Mucosa of descending colon (tissue), 3 donors: ENCODE results near the gene LARGE1. TPM values are rescaled to one million over a fixed set of nuclear protein-coding genes. Genes with fewer than 3 reads are reported as not detected.

Experiments used
- ATAC-seq: fragments of 200-7000 bp; cut with Tn5 transposase; one replicate; pipeline ENCODE4 v1.9.1; 2020; ENCODE audit warnings: mild to moderate bottlenecking, moderate library complexity
- DNase-seq, 3 donors: peaks; one replicate each; pipeline ENCODE4 v3.0.0-alpha.2; 2020
- H3K36me3 ChIP-seq: fragments of 200-600 bp; one replicate; pipeline ENCODE4 v1.8.0; 2021; ENCODE audit warnings: low read depth, mild to moderate bottlenecking
- H3K4me1 ChIP-seq: fragments of 200-600 bp; one replicate; pipeline ENCODE4 v1.8.0; 2021; ENCODE audit warnings: low read depth, mild to moderate bottlenecking
- H3K4me3 ChIP-seq: fragments of 200-600 bp; one replicate; pipeline ENCODE4 v1.8.0; 2021; ENCODE audit warnings: mild to moderate bottlenecking
- H3K9me3 ChIP-seq: fragments of 200-600 bp; one replicate; pipeline ENCODE4 v1.8.0; 2021; ENCODE audit warnings: mild to moderate bottlenecking
- intact Hi-C, 2 donors: fragments of 100-400 bp; cut with DNase I in 1 of 2; cut with micrococcal nuclease in 1 of 2; formaldehyde crosslinking; loops; one replicate each; pipeline versions ENCODE4 v1.11.0 to v1.11.1; 2022; cut with DNase I, micrococcal nuclease
- total RNA-seq, 3 donors: library from RNA; stranded (reverse); fragmentation: NEBNext Ultra II Directional in 2 of 3; extraction: Animal tissue kit (Norgen Biotek cat#: 25700) in 2 of 3; gene quantifications; one replicate each; pipeline versions ENCODE4 v1.2.1 to v1.2.4, GENCODE V29; 2021 to 2023
- TF ChIP-seq, protein P1 (sequence below): fragments of 200-600 bp; IDR thresholded peaks from one replicate; pipeline ENCODE4 v1.8.0; 2022; ENCODE audit warnings: antibody characterized with exemption, mild to moderate bottlenecking
- donor health status: DM: no; HTN: no; CAD: no; lungs with moderate emphysema.
- donor health status: DM: no; HTN: no; CAD: no.
- donor health status: DM: no; HTN: yes; CAD: no.

Gene LARGE1
- total RNA-seq, 3 donors from 2014 or later: 29.3 to 93.8 (median 67.7) TPM

GRCh38 chr22:33825761-33826160 is 94.5 kb downstream of the LARGE1 start:
- Histone ChIP-seq H3K9me3 (no peaks in the 10 kb centered on the region), H3K36me3 (no peaks in the 10 kb centered on the region), H3K4me3 (no peak overlapping the region), H3K4me1 (no peaks in the 10 kb centered on the region)
- TF ChIP-seq, protein P1, sequence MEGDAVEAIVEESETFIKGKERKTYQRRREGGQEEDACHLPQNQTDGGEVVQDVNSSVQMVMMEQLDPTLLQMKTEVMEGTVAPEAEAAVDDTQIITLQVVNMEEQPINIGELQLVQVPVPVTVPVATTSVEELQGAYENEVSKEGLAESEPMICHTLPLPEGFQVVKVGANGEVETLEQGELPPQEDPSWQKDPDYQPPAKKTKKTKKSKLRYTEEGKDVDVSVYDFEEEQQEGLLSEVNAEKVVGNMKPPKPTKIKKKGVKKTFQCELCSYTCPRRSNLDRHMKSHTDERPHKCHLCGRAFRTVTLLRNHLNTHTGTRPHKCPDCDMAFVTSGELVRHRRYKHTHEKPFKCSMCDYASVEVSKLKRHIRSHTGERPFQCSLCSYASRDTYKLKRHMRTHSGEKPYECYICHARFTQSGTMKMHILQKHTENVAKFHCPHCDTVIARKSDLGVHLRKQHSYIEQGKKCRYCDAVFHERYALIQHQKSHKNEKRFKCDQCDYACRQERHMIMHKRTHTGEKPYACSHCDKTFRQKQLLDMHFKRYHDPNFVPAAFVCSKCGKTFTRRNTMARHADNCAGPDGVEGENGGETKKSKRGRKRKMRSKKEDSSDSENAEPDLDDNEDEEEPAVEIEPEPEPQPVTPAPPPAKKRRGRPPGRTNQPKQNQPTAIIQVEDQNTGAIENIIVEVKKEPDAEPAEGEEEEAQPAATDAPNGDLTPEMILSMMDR: no peak
- intact Hi-C loops: no loop called here
- no peak for ATAC-seq
- no peak for DNase-seq

DNA sequence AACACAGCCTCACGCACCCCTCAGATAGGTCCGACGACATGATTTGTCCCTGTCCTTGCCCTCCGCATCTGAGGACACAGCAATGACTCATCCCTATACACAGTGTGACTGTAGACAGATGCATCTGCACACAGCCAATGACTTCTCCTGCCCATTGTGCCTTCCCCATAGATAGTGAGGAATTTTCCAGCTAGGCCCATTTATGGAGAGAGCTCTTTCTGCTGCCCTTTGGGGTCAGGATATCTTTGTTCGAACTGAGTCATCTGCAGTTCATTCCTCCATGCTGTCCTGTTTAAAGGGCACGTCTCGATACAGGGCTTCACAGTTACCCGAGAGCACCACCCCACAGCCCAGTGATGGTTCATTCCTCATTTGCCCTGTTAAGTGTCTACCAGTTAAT is 96.7 kb downstream of the LARGE1 start:
- DNase-seq: no peak
- Histone ChIP-seq H3K4me3 (no peak overlapping the region), H3K36me3 (no peaks in the 10 kb centered on the region), H3K4me1 (no peaks in the 10 kb centered on the region), H3K9me3 (no peaks in the 10 kb centered on the region)
- TF ChIP-seq, protein P1: no peak
- ATAC-seq: no peak
- intact Hi-C loops: no loop called here

- no peaks in the 10 kb centered on the region for H3K36me3 ChIP-seq
- DNase-seq (no peak), ATAC-seq (no peak)
- H3K4me1 ChIP-seq: no peaks in the 10 kb centered on the region
- intact Hi-C loops: no loop called here
- TF ChIP-seq, protein P1: no peak
- no peaks in the 10 kb centered on the region for H3K9me3 ChIP-seq
- H3K4me3 ChIP-seq: no peak overlapping the region
Measured at GRCh38 chr22:33821290-33821689, 99.0 kb downstream of the LARGE1 start.

- DNase-seq (no peak), ATAC-seq (peak; percentile 40)
- H3K9me3 ChIP-seq: no peaks in the 10 kb centered on the region
- H3K36me3 ChIP-seq: no peaks in the 10 kb centered on the region
- TF ChIP-seq, protein P1: no peak
- intact Hi-C loops: no loop called here
- no peak overlapping the region for H3K4me3 ChIP-seq
- H3K4me1 ChIP-seq: no peaks in the 10 kb centered on the region
Measured at GRCh38 chr22:33819743-33820142, 100.5 kb downstream of the LARGE1 start.

DNA sequence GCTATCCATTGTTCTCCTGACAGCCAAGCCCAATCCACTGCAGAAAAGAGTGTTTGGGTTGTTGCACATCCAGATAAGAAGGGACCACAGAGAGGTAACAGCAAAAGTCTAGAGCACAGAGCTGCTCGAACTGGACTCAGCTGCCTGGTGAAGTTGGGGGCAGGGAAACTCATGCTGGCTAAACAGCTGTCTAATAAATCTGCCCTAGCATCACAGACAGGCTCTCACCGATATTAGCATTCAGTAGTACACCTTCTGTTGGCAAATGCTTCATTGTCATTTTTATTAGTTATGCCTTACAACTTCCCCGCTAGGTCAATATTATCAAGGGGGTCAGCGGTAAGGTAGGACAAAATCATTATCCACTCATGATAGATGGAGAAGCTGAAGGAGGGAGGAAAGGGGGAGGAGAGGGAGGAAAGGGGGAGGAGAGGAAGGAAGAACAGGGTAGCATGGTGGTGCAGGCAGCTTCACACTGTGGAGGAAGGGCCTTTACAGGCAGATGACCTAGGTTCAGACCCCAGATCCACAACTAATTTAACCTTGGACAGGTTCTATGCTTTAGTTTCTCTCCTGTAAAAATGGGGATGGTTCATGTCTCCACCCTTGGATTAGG is 102.7 kb downstream of the LARGE1 start:
- Histone ChIP-seq H3K9me3 (no peaks in the 10 kb centered on the region), H3K36me3 (no peaks in the 10 kb centered on the region), H3K4me3 (no peak overlapping the region), H3K4me1 (no peaks in the 10 kb centered on the region)
- no peak for ATAC-seq
- TF ChIP-seq, protein P1: no peak
- intact Hi-C loops: no loop called here
- DNase-seq: no peak
